ENCODE results near the gene NCR2.

Gene NCR2

GRCh38 chr6:41338659-41339058, 3.3 kb downstream of the NCR2 start:
- TF ChIP-seq, protein P1, sequence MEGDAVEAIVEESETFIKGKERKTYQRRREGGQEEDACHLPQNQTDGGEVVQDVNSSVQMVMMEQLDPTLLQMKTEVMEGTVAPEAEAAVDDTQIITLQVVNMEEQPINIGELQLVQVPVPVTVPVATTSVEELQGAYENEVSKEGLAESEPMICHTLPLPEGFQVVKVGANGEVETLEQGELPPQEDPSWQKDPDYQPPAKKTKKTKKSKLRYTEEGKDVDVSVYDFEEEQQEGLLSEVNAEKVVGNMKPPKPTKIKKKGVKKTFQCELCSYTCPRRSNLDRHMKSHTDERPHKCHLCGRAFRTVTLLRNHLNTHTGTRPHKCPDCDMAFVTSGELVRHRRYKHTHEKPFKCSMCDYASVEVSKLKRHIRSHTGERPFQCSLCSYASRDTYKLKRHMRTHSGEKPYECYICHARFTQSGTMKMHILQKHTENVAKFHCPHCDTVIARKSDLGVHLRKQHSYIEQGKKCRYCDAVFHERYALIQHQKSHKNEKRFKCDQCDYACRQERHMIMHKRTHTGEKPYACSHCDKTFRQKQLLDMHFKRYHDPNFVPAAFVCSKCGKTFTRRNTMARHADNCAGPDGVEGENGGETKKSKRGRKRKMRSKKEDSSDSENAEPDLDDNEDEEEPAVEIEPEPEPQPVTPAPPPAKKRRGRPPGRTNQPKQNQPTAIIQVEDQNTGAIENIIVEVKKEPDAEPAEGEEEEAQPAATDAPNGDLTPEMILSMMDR (IDR thresholded peaks at IDR 0.05; ENCODE audit: low read depth, low read length) = no peak
- DNase-seq = no peak
- Histone ChIP-seq H3K9me3 (ENCODE audit: severe bottlenecking) (no peaks in the 10 kb centered on the region), H3K4me3 (ENCODE audit: low read depth, low read length) (no peak overlapping the region), H3K27ac (no peak overlapping the region), H3K27me3 (ENCODE audit: insufficient read depth, low read depth, severe bottlenecking) (no peaks in the 10 kb centered on the region), H3K36me3 (no peaks in the 10 kb centered on the region)

DNA sequence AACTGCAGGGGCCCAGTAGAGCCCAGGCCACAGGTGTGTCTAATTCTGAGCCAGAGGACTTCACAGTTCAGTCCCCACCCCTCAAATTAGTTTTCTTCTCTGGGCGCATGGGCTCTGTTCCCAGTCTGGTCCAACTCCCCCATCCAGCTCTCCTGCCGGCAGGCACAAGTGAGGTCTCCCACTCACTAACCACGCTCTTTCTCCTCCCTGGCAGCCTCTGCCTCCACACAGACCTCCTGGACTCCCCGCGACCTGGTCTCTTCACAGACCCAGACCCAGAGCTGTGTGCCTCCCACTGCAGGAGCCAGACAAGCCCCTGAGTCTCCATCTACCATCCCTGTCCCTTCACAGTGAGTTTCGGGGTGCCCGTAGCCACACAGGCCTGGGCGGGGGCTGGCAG, 6.2 kb downstream of the NCR2 start:
- no peaks in the 10 kb centered on the region for H3K36me3 ChIP-seq
- H3K9me3 ChIP-seq (ENCODE audit: severe bottlenecking) = no peaks in the 10 kb centered on the region
- H3K27ac ChIP-seq = no peak overlapping the region
- H3K27me3 ChIP-seq (ENCODE audit: insufficient read depth, low read depth, severe bottlenecking) = no peaks in the 10 kb centered on the region
- no peak for DNase-seq
- no peak overlapping the region for H3K4me3 ChIP-seq (ENCODE audit: low read depth, low read length)
- TF ChIP-seq, protein P1 (IDR thresholded peaks at IDR 0.05; ENCODE audit: low read depth, low read length) = no peak

- DNase-seq = no peak
- TF ChIP-seq, protein P1 (IDR thresholded peaks at IDR 0.05; ENCODE audit: low read depth, low read length) = no peak
- no peak overlapping the region for H3K27ac ChIP-seq
- no peaks in the 10 kb centered on the region for H3K27me3 ChIP-seq (ENCODE audit: insufficient read depth, low read depth, severe bottlenecking)
- no peaks in the 10 kb centered on the region for H3K9me3 ChIP-seq (ENCODE audit: severe bottlenecking)
- H3K36me3 ChIP-seq = no peaks in the 10 kb centered on the region
- H3K4me3 ChIP-seq (ENCODE audit: low read depth, low read length) = no peak overlapping the region
Measured at GRCh38 chr6:41342241-41342640, 6.8 kb downstream of the NCR2 start.

DNA sequence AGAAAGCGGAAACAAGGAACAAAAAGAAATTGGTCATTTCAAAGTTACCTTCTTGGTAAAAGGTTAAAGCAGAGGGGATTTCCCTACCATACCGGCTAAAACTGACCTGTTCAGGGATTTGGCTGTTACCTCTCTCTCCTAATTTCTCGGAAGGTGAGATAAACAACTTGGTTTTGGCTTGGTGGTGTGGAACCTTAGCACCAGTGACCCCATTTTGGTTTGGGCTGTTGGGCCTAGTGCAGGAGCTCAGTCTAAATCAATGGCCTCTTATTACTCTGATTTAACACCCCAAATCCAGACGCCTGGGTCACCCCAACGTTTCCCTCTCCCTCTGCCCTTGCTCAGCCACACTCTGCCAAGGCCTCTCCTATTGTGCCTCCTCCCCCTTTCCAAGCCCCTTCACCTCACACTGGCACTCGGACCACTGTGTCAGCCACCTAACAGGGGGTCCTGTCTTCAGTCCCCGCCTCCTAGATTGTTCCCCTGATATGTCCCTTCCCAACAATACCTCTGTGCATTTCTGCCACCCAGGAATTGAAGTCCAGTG, 8.3 kb downstream of the NCR2 start:
- no peaks in the 10 kb centered on the region for H3K36me3 ChIP-seq
- no peak overlapping the region for H3K27ac ChIP-seq
- peaks cover 4% of the 10 kb centered on the region for H3K9me3 ChIP-seq (ENCODE audit: severe bottlenecking)
- TF ChIP-seq, protein P1 (IDR thresholded peaks at IDR 0.05; ENCODE audit: low read depth, low read length) = no peak
- no peaks in the 10 kb centered on the region for H3K27me3 ChIP-seq (ENCODE audit: insufficient read depth, low read depth, severe bottlenecking)
- no peak overlapping the region for H3K4me3 ChIP-seq (ENCODE audit: low read depth, low read length)
- no peak for DNase-seq

GRCh38 chr6:41344876-41345275, 9.5 kb downstream of the NCR2 start:
- Histone ChIP-seq H3K36me3 (no peaks in the 10 kb centered on the region), H3K4me3 (ENCODE audit: low read depth, low read length) (no peak overlapping the region), H3K27me3 (ENCODE audit: insufficient read depth, low read depth, severe bottlenecking) (no peaks in the 10 kb centered on the region), H3K27ac (no peak overlapping the region), H3K9me3 (ENCODE audit: severe bottlenecking) (peaks cover 4% of the 10 kb centered on the region)
- no peak for DNase-seq
- TF ChIP-seq, protein P1 (IDR thresholded peaks at IDR 0.05; ENCODE audit: low read depth, low read length) = no peak

DNA sequence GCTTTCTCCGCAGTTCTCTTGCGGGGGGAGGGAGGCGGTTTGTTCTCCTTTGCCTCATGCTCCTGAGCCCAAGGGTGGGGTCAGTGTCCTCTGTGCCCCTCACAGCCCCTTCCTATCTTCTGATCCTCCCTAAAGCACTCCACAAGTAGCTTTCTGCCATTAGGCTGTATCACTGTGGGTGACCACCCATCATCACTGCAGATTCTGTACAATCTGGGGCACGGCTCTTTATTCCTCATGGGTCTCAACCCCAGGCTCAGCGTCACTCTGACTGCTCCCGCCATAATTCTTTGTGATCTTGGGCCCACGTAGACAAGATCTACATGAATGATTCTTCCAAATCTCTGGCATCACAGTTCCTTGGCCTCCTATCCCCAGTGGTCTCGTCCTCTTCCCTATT, 10.5 kb downstream of the NCR2 start:
- Histone ChIP-seq H3K4me3 (ENCODE audit: low read depth, low read length) (no peak overlapping the region), H3K36me3 (no peaks in the 10 kb centered on the region), H3K27me3 (ENCODE audit: insufficient read depth, low read depth, severe bottlenecking) (no peaks in the 10 kb centered on the region), H3K27ac (no peak overlapping the region), H3K9me3 (ENCODE audit: severe bottlenecking) (peaks cover 4% of the 10 kb centered on the region)
- DNase-seq = no peak
- TF ChIP-seq, protein P1 (IDR thresholded peaks at IDR 0.05; ENCODE audit: low read depth, low read length) = no peak
